Loucy (cell line): ENCODE measurements around the gene ATP8A2.

Experiments used
- H2AFZ ChIP-seq: fragments of 200-600 bp; sonication (generic); 2 replicates; pipeline ENCODE4 v1.6.0; 2016; ENCODE audit warnings: antibody characterized with exemption, mild to moderate bottlenecking, low read length, moderate library complexity
- H3F3A ChIP-seq: fragments of 200-600 bp; 2 replicates; pipeline ENCODE4 v1.6.0; 2016; ENCODE audit warnings: antibody characterized with exemption, low read depth, mild to moderate bottlenecking
- H3K27me3 ChIP-seq: fragments of 200-600 bp; sonication (generic); 2 replicates; pipeline ENCODE4 v1.6.1; 2014; ENCODE audit warnings: low read length, mild to moderate bottlenecking; ENCODE audit not compliant: insufficient read depth, poor library complexity, severe bottlenecking
- H3K36me3 ChIP-seq: fragments of 200-600 bp; sonication (generic); 2 replicates; pipeline ENCODE4 v1.6.1; 2016; ENCODE audit warnings: low read length; ENCODE audit not compliant: insufficient read depth
- H3K4me1 ChIP-seq: fragments of 200-600 bp; sonication (generic); 2 replicates; pipeline ENCODE4 v1.5.1; 2014; ENCODE audit warnings: low read length, mild to moderate bottlenecking; ENCODE audit not compliant: insufficient read depth, poor library complexity, severe bottlenecking
- H3K4me2 ChIP-seq: fragments of 200-600 bp; sonication (generic); 2 replicates; pipeline ENCODE4 v1.6.0; 2014; ENCODE audit warnings: antibody characterized with exemption, low read length, low read depth, mild to moderate bottlenecking; ENCODE audit not compliant: poor library complexity, severe bottlenecking
- H3K4me3 ChIP-seq: fragments of 200-600 bp; sonication (generic); 2 replicates; pipeline ENCODE4 v1.5.1; 2014; ENCODE audit warnings: low read length, mild to moderate bottlenecking, mixed read lengths; ENCODE audit not compliant: poor library complexity, severe bottlenecking
- H3K79me2 ChIP-seq: fragments of 200-600 bp; sonication (generic); 2 replicates; pipeline ENCODE4 v1.6.1; 2014; ENCODE audit warnings: low read length; ENCODE audit not compliant: insufficient read depth
- H3K9ac ChIP-seq: fragments of 200-600 bp; sonication (generic); 2 replicates; pipeline ENCODE4 v1.6.0; 2014; ENCODE audit warnings: mild to moderate bottlenecking, low read depth, low read length, moderate library complexity; ENCODE audit not compliant: poor library complexity, severe bottlenecking
- H3K9me2 ChIP-seq: fragments of 200-600 bp; sonication (generic); replicated peaks from 2 replicates; pipeline ENCODE4 v1.6.1; 2016; ENCODE audit warnings: low read depth, low read length, mixed read lengths
- H3K9me3 ChIP-seq: fragments of 200-600 bp; sonication (generic); 2 replicates; pipeline ENCODE4 v1.6.1; 2014; ENCODE audit warnings: mild to moderate bottlenecking, antibody characterized with exemption, low read length, low read depth; ENCODE audit not compliant: insufficient read depth
- H4K20me1 ChIP-seq: fragments of 200-600 bp; sonication (generic); 2 replicates; pipeline ENCODE4 v1.6.0; 2014; ENCODE audit warnings: antibody characterized with exemption, low read length, mild to moderate bottlenecking; ENCODE audit not compliant: insufficient read depth, poor library complexity, severe bottlenecking
- EZH2phosphoT487 ChIP-seq: fragments of 200-600 bp; IDR thresholded peaks from 2 replicates; pipeline ENCODE4 v1.6.1; 2018; ENCODE audit warnings: antibody characterized with exemption, mild to moderate bottlenecking, moderate library complexity, borderline replicate concordance
- TF ChIP-seq, protein P1 (sequence below): fragments of 200-600 bp; sonication (generic); conservative IDR thresholded peaks from 2 replicates; pipeline ENCODE4 v1.5.1; 2014; ENCODE audit warnings: mild to moderate bottlenecking, antibody characterized with exemption, low read length

The ATP8A2 gene

DNA sequence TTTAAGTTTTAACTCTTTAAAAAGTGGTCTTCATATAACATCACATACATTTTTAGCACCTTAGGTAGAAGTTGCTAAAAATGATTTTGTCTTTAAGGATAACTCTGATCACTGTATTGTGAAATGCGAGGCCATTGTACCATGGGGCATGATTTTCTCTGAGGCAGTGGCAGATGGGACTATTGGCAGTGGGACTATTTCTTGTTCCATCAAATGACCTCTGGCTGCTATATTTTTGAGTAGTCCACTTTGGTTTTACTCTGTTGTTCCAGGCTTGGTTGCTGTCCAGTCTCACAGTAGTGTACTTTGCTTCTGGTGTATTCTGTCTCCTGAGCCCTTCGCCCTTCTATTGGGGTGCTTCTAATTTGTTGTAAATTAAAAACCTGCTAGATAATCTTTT, 156.5 kb downstream of the ATP8A2 start:
- no peak overlapping the region for H2AFZ ChIP-seq
- TF ChIP-seq EZH2phosphoT487, result no peak
- TF ChIP-seq, protein P1, sequence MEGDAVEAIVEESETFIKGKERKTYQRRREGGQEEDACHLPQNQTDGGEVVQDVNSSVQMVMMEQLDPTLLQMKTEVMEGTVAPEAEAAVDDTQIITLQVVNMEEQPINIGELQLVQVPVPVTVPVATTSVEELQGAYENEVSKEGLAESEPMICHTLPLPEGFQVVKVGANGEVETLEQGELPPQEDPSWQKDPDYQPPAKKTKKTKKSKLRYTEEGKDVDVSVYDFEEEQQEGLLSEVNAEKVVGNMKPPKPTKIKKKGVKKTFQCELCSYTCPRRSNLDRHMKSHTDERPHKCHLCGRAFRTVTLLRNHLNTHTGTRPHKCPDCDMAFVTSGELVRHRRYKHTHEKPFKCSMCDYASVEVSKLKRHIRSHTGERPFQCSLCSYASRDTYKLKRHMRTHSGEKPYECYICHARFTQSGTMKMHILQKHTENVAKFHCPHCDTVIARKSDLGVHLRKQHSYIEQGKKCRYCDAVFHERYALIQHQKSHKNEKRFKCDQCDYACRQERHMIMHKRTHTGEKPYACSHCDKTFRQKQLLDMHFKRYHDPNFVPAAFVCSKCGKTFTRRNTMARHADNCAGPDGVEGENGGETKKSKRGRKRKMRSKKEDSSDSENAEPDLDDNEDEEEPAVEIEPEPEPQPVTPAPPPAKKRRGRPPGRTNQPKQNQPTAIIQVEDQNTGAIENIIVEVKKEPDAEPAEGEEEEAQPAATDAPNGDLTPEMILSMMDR, result no peak
- H3K79me2 ChIP-seq, result no peaks in the 10 kb centered on the region

GRCh38 chr13:25529425-25529824, 157.7 kb downstream of the ATP8A2 start:
- Histone ChIP-seq H3K4me3 (no peak overlapping the region), H3K79me2 (no peaks in the 10 kb centered on the region), H3K9ac (no peak overlapping the region), H3K36me3 (no peaks in the 10 kb centered on the region), H3K4me1 (no peaks in the 10 kb centered on the region), H3K27me3 (no peaks in the 10 kb centered on the region), H3K4me2 (no peak overlapping the region), H3F3A (no peaks in the 10 kb centered on the region), H3K9me2 (no peaks in the 10 kb centered on the region), H4K20me1 (no peaks in the 10 kb centered on the region), H2AFZ (no peak overlapping the region), H3K9me3 (peaks cover 9% of the 10 kb centered on the region; the same call in 1 of the 2 replicates)
- TF ChIP-seq, protein P1, result no peak
- no peak for TF ChIP-seq EZH2phosphoT487

More for the DNA sequence above, 156.5 kb downstream of the ATP8A2 start:
- Histone ChIP-seq H3K4me2 (no peak overlapping the region), H3K27me3 (no peaks in the 10 kb centered on the region), H3K4me3 (no peak overlapping the region), H4K20me1 (no peaks in the 10 kb centered on the region), H3K36me3 (no peaks in the 10 kb centered on the region), H3K4me1 (no peaks in the 10 kb centered on the region), H3K9me3 (peaks cover 9% of the 10 kb centered on the region; the same call in 1 of the 2 replicates), H3F3A (no peaks in the 10 kb centered on the region), H3K9me2 (no peaks in the 10 kb centered on the region), H3K9ac (no peak overlapping the region)

DNA sequence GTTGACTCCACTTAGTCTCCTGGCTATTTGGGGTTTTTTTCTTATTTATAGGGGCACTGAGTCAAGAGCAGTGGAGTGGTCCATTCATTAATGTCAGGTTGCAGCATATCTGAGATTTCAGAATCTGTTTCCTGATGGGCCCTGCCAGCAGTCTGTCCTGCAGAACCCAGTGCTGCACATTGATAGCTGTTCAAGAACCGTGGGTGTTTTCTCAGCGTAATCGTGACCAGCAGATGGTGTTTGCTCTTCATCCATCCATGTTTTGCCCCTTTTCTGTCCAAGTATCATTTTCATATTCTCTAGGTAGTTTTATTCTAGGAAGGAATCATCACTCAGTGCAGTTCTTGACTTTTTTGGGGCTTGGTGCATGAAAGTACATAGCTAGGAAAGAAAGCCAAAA, 166.5 kb downstream of the ATP8A2 start:
- no peaks in the 10 kb centered on the region for H3K79me2 ChIP-seq
- no peaks in the 10 kb centered on the region for H3K36me3 ChIP-seq
- no peak overlapping the region for H3K9ac ChIP-seq
- no peaks in the 10 kb centered on the region for H3K9me2 ChIP-seq
- H3K4me2 ChIP-seq, result no peak overlapping the region
- TF ChIP-seq, protein P1, result no peak
- no peak for TF ChIP-seq EZH2phosphoT487
- no peaks in the 10 kb centered on the region for H4K20me1 ChIP-seq
- H3K4me3 ChIP-seq, result no peak overlapping the region
- no peaks in the 10 kb centered on the region for H3K9me3 ChIP-seq
- H2AFZ ChIP-seq, result no peak overlapping the region
- H3K27me3 ChIP-seq, result no peaks in the 10 kb centered on the region
- H3F3A ChIP-seq, result no peaks in the 10 kb centered on the region
- no peaks in the 10 kb centered on the region for H3K4me1 ChIP-seq
